Testis (tissue), 2 donors: ENCODE data around the gene PTPN7.

ENCODE experiments used
- POLR2A ChIP-seq: fragments of 450-650 bp; IDR thresholded peaks from one replicate; pipeline ENCODE4 v1.6.1; 2017; ENCODE audit warnings: antibody characterized with exemption, mild to moderate bottlenecking, moderate library complexity
- TF ChIP-seq, protein P1 (sequence below), 3 experiments: fragments of 450-650 bp in 2 of 3; fragments of 200-600 bp in 1 of 3; sonication (generic) in 1 of 3; IDR thresholded peaks; one replicate each; pipeline ENCODE4 v1.5.1; 2016 to 2019; ENCODE audit warnings: antibody characterized with exemption in 3 of 3, mild to moderate bottlenecking in 2 of 3, moderate library complexity in 1 of 3

DNA sequence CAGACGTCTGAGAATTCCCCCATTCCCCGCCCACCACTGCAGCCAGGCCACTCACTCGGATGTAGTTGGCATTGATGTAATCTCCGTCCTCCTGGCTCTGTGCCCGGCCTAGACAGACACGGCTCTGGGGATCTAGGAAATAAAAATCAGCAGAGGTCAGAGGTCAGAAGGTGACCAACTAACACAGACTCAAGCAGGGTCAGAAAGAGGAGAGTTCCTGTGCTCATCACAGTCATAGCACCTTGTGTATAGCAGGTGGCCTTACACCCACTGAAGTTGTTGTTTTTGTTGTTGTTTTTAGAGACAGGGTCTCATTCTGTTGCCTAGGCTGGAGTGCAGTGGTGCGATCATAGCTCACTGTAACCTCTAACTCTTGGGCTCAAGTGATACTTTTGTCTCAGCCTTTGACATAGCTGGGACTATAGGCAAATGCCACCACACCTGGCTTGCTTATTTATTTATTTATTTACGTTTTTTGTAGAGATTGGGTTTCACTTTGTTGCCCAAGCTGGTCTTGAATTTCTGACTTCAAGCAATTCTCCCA lies 4.9 kb downstream of the PTPN7 start:
- no peak for TF ChIP-seq POLR2A
- TF ChIP-seq, protein P1, sequence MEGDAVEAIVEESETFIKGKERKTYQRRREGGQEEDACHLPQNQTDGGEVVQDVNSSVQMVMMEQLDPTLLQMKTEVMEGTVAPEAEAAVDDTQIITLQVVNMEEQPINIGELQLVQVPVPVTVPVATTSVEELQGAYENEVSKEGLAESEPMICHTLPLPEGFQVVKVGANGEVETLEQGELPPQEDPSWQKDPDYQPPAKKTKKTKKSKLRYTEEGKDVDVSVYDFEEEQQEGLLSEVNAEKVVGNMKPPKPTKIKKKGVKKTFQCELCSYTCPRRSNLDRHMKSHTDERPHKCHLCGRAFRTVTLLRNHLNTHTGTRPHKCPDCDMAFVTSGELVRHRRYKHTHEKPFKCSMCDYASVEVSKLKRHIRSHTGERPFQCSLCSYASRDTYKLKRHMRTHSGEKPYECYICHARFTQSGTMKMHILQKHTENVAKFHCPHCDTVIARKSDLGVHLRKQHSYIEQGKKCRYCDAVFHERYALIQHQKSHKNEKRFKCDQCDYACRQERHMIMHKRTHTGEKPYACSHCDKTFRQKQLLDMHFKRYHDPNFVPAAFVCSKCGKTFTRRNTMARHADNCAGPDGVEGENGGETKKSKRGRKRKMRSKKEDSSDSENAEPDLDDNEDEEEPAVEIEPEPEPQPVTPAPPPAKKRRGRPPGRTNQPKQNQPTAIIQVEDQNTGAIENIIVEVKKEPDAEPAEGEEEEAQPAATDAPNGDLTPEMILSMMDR (IDR thresholded peaks at IDR 0.05), result no peak
